H1 (cell line): ENCODE data around the gene ANKRD13B. TPM values are rescaled to one million over a fixed set of nuclear protein-coding genes. Genes with fewer than 3 reads are reported as not detected.

Experiments
- BACH1 ChIP-seq: IDR thresholded peaks from 2 replicates; pipeline ENCODE4 v1.6.1; 2012; ENCODE audit warnings: low read length, improper control_type of control experiment
- E2F6 ChIP-seq: IDR thresholded peaks from 2 replicates; pipeline ENCODE4 v1.6.1; 2012; ENCODE audit warnings: inconsistent platforms
- FOSL1 ChIP-seq: IDR thresholded peaks from 2 replicates; pipeline ENCODE4 v1.6.1; 2011; ENCODE audit warnings: mild to moderate bottlenecking, low read depth, low read length, moderate library complexity; ENCODE audit not compliant: insufficient read depth
- KDM1A ChIP-seq: fragments of 200-600, 300-600 bp; sonication (generic); IDR thresholded peaks from 2 replicates; pipeline ENCODE4 v1.7.1; 2016; ENCODE audit warnings: mild to moderate bottlenecking, low read length, borderline replicate concordance
- SUZ12 ChIP-seq: fragments of 200-600 bp; sonication (generic); IDR thresholded peaks from 2 replicates; pipeline ENCODE4 v1.6.1; 2012; ENCODE audit warnings: mild to moderate bottlenecking, inconsistent platforms, low read length, moderate library complexity, mixed read lengths
- TCF12 ChIP-seq: IDR thresholded peaks from 2 replicates; pipeline ENCODE4 v1.6.1; 2011; ENCODE audit warnings: low read depth, mild to moderate bottlenecking, low read length
- polyA plus RNA-seq, 7 experiments: library from polyadenylated mRNA; depleted of rRNA in 3 of 7; stranded (reverse) in 5 of 7; unstranded in 2 of 7; fragments of >200 nt in 5 of 7; fragments of 200-250 nt in 2 of 7; gene quantifications; 1 replicate in 5 of 7; 2 replicates in 1 of 7; 4 replicates in 1 of 7; pipeline versions ENCODE4 v1.2.1 to v1.2.3, GENCODE V29; 2011 to 2013; ENCODE audit warnings: missing spikeins in 2 of 7, mixed read lengths in 2 of 7
- total RNA-seq: library from RNA; stranded (reverse); fragmentation: NEBNext Ultra II Directional; extraction: Animal tissue kit (Norgen Biotek cat#: 25700); gene quantifications from 2 replicates; pipeline ENCODE4 v1.2.1, GENCODE V29; 2021

The ANKRD13B gene
- total and polyA plus RNA-seq, 2 of the 8 experiments (the other 6 are each of a cell fraction or from before 2014, with no cell fraction given): 16.4 to 48.5 TPM

- TF ChIP-seq FOSL1 (no peak), TCF12 (no peak), E2F6 (no peak), BACH1 (no peak), SUZ12 (no peak), KDM1A (no peak)
Measured at GRCh38 chr17:29629839-29630238, 36.9 kb downstream of the ANKRD13B start (continued).
